Activated naive CD8-positive, alpha-beta T cell treated with anti-CD3 and anti-CD28 coated beads, Interleukin-2, amount 50 U/mL, for 16 hours (primary cell): Measurements from ENCODE around the gene ICOSLG.
"Not testable (repeated sequence)": the region's sequence is repeated elsewhere in the genome, so short reads cannot be mapped to it uniquely, and the experiment has no call there.

ENCODE experiments used
- DNase-seq: peaks from one replicate; pipeline ENCODE4 v3.0.0-alpha.2; 2020; ENCODE audit warnings: low read depth, low spot score

ICOSLG gene, protein sequence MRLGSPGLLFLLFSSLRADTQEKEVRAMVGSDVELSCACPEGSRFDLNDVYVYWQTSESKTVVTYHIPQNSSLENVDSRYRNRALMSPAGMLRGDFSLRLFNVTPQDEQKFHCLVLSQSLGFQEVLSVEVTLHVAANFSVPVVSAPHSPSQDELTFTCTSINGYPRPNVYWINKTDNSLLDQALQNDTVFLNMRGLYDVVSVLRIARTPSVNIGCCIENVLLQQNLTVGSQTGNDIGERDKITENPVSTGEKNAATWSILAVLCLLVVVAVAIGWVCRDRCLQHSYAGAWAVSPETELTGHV

DNA sequence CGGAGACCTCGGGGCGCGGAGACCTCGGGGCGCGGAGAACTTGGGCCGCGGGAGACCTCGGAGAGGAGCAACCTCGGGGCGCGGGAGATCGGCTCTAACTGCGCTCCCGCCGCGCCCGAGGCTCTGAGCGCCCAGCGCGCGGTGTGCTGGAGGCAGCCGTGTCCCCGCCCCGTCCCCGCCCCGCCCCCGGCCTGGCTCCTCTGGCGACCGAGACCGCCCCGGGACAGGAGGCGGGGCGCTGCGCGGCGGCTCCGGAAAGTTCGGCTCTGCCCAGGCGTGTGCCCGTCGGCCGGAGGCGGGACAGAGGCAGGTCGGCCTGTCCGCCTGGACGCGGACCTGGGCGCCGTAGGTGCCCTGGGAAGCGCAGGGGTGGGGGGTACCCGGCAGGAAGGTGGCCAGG lies at the start of gene ICOSLG:
Gene ICOSLG, minus strand, starts transcription at position 102 of the 400 bp plus-strand sequence. CDS start 126 bp downstream, outside the sequence.
- not testable (repeated sequence) for DNase-seq

DNA sequence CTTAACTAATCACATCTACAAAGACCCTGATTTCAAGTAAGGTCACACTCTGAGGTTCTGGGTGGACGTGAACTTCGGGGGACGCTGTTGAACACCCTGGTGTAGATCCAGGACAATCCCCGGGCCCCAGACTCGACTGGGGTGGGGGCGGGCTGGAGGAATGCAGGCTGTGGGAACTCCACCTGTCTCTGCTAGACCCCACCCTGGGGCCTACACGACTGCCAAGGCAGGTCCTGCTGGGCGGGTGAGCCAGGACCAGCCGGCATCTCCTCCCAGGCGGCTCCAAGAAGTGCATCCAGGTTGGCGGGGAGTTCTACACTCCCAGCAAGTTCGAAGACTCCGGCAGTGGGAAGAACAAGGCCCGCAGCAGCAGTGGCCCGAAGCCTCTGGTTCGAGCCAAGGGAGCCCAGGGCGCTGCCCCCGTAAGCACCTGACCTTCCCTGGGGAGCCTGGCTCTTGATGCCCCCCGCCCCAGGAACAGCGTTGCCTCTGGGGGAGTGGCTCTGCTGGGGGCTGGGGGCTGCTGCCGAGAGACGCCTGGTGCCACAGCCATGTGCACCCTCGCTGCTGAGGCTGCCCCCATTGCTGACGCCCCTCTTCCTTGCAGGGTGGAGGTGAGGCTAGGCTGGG lies 48.8 kb upstream of the ICOSLG start:
- DNase-seq: no peak

DNA sequence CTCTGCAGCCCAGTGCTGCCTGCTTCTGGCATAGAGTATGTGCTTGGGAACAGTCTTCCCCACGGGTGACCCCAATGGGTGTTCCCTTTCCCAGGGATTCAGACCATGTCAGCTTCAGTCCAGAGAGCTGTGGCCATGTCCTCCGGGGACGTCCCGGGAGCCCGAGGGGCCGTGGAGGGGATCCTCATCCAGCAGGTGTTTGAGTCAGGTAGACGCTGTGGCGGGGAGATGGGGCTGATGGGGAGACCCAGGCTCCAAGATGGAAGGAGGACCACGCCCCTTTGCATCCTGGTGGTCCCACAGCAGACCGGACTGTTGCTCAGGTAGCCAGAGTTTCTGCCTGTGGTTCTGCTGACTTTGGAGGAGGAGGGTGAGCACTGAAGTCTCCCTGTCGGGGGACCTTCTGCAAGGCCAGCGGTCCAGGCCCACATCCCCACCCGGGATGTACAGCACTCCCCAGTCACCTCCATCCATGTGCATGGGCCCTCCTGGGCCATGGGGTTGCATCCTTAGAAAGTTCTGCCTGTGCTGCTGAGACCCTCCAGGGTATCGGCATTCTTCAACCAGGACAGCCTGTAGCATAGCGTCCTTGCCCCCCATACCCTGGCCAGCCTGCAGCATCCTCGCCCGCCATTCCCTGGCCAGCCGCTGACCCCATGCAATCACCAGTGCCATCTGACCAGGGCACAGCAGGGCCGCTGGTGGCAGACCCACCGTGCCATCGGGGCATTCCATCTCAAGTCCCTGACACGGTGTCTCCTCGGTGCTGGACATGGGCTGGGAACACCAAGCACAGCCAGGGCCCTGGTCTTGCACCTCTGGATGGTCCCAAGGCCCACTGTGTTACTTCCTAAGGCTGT lies 47.7 kb upstream of the ICOSLG start:
- DNase-seq: no peak

DNA sequence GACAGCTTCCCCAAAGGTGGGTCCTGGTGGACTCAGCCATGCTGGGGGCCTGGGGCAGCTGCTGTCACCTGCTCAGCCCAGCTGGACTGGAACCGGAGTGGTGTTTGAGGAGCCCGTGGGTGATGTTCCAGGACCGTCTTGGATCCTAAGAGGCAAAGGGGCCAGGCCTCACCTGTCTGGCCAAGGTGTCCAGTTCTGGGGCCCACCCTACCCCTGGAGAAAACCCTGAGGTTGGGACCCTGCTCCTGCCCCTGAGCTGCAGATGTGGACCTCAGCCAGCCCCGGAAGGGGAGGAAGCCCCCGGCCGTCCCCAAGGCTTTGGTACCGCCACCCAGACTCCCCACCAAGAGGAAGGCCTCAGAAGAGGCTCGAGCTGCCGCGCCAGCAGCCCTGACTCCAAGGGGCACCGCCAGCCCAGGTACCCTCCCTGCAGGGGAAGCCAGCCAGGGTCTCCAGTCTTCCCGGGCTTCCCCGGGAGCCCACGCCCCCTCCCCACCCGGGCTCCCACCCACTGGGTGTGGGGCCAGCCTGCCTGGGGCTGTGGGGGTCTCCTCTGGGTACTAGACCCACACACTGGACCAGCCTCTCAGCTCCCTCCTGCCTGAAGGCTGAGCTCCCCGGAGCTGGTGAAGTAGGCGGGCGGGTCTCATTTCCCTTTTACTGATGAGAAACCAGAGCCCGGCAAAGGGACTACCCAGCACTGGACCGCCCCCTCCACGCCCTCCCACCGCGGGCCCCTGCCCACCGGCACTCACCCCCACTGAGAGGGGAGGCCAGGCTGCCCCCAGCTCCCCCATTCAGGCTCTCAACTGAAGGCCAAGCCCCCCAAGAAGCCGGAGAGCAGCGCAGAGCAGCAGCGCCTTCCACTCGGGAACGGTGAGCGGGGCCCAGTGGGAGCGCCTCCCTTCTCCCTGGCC lies 46.2 kb upstream of the ICOSLG start:
- no peak for DNase-seq

DNA sequence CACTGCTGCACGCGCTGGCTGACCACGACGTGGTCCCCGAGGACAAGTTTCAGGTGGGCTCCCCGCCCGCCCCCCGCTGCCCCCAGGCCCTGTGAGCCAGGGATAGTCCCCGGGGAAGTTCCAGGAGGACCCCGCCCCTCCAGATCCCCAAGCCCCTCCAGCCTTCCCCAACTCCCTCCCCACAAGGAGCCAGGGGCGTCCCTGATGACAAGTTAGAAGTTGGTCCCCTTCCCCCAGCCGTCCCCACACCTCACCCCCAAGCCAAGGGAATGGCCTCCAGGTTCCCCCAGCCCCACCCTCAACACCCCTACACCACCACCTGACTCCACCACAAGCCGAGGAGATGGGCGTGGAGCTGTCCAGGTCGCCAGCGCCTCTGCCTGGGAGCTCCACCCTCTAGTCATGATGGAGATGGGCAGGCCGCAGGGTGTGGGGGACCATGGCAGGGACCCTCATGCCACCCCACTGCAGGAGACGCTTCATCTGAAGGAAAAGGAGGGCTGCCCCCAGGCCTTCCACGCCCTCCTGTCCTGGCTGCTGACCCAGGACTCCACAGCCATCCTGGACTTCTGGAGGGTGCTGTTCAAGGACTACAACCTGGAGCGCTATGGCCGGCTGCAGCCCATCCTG lies 45.5 kb upstream of the ICOSLG start:
- no peak for DNase-seq

DNA sequence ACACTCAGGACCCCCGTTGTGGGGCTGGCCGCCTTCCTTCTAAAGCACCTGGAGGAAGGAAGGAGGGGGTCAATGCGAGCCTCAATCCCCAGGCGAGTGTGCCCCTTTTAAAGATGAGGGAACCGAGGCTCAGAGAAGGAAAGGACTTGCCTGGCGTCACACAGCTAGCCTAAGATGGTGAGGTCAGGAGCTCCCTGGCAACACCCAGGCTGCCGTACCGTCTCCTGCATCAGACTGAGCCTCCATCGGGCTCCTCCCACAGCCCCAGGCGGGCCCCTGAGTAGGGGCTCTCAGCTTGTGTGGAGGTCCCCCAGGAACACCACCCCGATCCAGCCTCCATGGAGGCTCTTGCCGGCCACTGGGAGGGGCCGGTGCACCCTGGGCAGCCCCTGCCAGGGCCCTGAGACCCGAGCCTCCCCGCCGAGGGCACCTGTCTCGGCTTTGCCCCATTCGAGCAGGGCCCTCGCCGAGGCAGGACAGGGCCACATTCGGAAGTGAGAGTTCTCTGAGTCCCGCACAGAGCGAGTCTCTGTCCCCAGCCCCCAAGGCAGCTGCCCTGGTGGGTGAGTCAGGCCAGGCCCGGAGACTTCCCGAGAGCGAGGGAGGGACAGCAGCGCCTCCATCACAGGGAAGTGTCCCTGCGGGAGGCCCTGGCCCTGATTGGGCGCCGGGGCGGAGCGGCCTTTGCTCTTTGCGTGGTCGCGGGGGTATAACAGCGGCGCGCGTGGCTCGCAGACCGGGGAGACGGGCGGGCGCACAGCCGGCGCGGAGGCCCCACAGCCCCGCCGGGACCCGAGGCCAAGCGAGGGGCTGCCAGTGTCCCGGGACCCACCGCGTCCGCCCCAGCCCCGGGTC lies 44.6 kb upstream of the ICOSLG start, which contains the start of gene AIRE:
Gene AIRE, plus strand, starts transcription at position 739 of the 855 bp plus-strand sequence. CDS start 131 bp downstream, outside the sequence.
- DNase-seq: no peak

DNA sequence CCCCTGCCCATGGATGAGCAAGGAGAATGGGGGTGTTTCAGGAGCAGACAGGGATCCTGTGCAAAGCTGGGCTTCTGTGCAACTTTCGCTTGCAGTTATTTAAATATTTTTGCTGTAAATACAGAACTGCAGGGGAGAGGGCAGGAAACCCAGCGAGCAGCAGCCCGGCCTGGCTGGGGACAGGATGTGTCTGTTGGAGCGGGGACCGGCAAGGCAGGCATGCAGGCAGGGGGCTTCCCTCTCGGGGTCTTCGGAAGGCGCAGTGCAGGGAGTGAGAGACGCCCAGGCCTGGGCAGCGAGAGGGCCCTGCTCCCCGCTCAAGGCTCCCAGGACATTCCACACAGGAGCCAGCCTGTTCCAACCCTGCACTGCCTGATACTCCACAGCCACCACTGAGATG lies 43.2 kb upstream of the ICOSLG start:
- DNase-seq: no peak

DNA sequence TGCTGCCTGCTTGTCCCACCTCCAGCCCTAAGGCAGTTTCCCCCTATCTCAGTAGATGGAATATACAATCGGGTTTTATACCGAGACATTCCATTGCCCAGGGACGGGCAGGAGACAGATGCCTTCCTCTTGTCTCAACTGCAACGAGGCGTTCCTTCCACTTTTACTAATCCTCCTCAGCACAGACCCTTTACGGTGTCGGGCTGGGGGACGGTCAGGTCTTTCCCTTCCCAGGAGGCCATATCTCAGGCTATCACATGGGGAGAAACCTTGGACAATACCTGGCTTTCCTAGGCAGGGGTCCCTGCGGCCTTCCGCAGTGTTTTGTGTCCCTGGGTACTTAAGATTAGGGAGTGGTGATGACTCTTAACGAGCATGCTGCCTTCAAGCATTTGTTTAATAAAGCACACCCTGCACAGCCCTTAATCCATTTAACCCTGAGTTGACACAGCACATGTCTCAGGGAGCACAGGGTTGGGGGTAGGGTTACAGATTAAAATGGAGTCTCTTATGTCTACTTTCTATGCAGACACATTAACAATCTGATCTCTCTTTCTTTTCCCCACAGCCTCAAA lies 42.6 kb upstream of the ICOSLG start:
- DNase-seq: not testable (repeated sequence)

DNA sequence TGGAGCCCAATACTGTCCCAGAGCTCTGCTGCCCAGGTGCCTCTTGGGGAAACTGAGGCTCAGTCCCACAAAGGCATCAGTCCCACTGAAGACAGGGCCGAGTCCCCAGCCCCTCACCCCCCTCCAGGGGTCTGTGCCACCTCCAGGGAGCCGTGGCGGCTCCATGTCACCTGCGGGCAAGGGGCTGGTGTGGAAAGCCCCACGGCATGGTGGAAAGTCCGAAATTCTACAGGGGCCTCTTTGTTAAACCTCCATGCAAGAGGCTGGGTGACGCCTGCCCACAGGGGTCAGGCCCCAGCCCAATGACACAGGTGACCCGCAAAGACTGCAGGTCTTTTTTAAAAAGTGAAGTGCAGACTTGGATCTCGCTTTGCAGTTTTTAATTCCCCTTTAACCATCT lies 41.6 kb upstream of the ICOSLG start:
- no peak for DNase-seq

DNA sequence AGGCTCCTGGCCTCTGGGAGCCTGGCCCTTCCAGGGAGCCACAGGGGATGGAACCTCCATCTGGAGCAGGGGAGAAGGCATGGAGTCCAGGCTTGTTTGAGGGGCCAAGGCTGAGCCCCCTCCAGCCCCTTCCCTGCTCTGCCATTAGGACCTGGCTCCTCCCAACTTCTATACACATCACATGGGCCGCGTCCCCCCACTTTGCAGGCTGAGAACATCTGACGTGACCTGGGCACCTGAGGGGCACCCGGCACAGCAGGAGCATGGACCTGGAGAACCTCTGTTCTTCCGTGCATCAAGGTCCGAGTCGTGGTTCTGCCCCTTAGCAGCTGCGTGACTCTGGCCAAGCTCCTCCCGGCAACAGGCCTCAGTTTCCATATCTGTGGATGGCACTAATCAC lies 41.1 kb upstream of the ICOSLG start:
- DNase-seq: no peak

DNA sequence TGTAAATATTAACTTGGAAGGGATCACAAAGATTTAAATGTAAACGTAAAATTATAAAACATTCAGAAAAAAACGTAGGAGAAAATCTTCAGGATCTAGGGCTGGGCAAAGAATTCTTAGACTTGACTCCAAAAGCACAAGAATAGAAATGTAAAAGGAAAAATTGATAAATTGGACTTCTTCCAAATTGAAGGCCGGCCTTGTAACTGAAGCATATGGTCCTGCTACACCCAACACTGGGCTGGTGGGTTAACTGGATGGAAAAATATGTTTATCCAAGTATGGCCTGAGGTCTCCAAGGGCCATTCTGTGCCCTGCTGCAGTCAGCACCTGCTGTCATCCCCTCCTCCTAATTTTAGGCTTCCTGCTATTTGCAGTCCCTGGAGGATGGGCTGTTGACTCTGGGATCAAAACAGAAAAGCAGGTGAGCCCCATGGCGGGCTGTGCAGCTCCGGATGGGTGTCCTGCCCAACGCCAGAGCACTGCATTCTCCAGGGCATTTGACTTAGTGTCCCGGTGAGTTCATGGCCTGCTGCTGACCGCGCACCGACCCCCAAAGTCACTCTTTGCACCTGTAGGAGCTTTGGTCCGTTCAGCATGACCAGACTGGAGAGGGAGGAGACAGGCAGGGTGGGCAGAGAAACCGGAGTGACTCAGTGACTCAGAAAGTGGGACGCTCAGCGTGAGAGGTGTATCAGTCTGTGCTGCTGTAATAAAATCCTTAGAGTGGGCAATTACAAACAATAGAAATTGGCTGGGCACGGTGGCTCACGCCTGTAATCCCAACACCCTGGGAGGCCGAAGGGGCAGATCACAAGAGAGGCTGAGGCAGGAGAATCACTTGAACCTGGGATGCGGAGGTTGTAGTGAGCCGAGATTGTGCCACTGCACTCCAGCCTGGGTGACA lies 38.9 kb upstream of the ICOSLG start:
- no peak for DNase-seq

DNA sequence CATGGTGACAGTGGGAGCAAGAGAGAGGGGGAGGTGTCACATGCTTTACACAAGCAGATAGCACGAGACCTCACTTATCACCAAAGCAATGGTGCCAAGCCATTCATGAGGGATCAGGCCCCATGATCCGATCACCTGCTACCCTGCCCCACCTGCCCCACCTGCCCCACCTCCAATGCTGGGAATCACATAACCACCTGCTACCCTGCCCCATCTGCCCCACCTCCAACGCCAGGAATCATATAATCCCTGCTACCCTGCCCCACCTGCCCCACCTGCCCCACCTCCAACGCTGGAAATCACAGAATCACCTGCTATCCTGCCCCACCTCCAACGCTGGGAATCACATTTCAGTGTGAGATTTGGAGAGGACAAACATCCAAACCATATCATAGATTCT lies 34.3 kb upstream of the ICOSLG start:
- DNase-seq: no peak

DNA sequence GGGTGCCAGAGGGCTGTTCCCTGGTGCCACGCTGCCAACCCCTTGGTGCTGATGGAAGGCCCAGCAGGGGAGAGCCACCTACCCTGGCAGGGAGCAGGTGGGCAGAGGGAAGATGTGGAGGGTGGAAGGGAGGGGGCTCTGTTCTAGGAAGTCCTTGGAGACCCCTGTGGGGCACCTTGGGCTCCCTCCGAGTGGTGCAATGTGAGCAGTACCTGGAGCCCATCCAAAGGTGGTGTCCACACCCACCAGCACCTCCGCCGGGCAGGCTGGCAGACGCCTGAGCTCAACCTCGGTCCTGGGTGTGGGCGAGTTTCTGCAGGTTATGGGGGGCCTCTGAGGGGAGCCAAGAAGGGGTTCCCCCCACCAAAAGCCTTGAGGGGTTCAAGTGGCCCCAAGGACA lies 32.3 kb upstream of the ICOSLG start:
- DNase-seq: no peak

DNA sequence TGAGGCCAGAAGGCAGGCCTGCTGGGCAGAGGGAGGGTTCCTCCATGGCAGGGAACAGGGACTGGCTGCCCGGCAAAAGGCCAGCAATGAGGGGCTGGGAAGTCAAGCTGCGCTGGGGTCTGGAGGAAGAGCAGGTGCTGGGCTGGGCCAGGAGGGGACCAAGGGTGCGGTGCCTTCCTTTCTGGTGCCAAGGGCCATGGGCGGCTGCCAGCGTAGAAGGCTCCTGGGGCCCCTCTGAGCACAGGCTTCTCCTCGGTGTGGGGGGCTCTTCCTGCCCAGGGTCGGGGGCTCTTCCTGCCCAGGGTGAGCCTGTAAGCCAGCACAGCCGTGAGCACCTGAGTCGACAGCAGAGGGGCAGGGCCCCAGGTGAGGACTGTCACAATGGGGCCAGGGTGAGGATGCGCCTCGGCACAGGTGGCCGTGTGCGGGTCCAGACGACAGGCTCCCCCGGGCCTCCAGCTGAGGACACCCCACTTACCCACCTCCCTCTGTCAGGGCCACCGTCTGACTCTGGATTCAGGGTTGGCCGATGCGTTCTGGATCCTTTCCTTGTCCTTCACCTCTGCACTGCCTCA lies 31.6 kb upstream of the ICOSLG start:
- DNase-seq: no peak

DNA sequence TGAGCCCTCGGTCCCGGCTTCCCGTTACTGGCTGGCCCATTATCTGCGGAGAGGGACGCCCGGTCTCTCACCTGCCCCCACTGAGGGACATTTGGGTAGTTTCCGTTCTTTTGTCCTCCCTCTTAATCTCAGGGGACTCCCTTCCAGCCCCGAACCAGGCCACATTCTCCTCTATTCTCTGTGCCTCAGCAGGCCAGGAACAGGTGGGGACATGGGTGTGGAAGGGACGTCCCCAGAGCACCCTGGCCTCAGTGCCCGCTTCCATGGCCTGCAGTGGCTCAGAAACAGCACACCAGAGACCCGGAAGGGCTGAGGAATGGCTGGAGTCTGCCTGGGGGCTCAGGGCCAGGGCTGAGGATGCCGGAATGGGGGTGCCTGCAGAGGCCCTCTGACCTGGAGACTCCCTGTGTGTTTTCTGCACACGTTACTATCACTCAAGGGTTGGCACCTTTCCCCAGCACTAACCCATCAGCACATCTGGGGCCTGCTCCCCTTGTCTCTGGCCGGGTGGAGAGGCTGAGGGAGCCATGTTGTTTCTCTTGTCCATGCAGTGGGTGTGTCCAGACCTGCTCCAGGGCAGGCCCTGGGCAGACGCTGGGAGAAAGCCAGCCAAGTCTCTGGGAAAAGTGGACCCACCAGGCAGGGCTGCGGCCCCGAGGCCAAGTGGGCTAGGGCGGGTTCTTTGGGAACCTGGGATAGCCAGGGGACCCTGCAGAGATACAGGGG lies 31.0 kb upstream of the ICOSLG start:
- no peak for DNase-seq

DNA sequence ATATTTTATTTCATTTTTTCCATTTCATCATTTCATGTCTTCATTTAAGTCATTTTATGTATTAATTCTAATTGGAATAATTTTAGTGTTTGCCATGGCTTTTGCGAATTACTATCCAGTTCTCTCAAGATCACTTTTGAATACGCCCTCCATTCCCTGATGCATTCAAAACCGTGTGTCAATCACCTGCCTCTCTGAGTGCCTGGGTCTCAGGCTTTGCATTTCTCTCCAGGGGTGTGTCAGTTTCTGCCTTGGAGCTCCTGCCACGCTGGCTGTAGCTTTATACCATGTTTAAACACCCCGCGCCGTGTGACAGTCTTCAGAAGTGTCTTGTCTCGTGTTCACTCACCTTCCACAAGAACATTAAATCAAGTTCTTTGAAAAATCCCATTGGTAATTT lies 28.3 kb upstream of the ICOSLG start:
- no peak for DNase-seq

DNA sequence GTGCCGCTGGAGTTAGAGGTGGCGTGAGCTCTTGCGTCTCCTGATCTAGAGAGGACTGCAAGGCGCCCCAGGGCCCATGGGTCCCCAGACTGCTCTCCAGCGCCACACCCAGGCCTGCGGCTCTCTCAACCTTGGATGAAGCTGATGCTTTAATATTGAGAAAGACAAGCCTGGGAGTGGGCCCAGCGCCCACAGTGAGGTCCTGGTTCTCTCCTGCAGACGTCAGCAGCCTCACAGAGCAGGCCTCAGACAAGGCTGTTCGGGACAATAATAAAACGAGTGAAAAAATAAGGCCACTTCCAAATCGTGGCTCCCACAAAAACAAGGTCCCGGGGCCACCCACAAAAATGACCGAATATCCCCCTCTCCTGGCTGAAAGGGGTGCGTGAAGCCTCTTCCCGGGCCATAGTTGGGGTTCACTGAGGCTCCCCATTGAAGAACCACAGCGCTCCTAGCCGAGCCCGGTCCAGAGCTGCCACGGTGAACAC lies 27.0 kb upstream of the ICOSLG start:
- no peak for DNase-seq
